GM12872 (cell line): ENCODE results near the gene BTBD6.

ENCODE experiments used
- TF ChIP-seq, protein P1 (sequence below): IDR thresholded peaks from 3 replicates; pipeline ENCODE4 v1.5.1; 2011; ENCODE audit warnings: low read depth, mild to moderate bottlenecking, low read length, moderate library complexity; ENCODE audit not compliant: insufficient read depth

The BTBD6 gene

DNA sequence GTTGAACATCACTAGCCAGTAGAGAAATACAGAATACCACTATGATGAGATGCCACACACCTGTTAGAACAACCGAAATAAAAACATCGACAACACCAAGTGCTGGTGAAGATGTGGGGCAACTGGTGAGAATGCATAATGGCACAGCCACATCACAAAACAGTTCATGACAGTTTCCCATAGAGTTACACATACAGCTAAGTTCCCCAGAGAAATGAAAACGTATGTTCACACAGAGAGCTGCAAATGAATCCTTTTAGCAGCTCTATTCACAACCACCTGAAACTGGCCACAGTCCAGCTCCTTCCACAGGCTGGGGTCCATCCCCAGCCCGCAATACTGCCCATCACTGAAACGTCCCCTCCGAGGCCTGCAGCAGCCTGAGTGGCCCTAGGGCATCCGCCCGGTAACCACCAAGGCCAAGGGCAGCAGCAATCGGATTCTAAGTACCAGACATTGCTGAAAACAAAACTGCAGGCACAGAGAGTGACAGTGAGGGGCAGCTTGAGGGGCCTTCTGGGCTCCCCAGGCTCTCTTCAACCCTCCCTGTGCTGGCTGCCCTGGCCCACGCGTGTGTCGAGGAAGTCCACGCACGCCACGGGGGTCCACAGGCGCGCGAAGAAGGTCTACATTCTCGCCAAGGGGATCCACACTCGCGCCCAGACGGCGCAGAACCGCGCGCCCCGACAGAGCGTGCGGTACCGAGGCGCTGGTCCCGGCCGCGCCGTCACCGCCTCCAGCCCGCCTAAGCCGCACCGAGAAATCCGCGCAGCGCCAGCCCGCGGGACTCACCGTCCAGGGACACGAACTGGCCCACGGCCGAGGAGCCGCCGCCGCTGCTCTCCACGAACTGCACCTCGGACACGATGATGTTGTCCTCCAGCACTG, 51.6 kb downstream of the BTBD6 start:
- TF ChIP-seq, protein P1, sequence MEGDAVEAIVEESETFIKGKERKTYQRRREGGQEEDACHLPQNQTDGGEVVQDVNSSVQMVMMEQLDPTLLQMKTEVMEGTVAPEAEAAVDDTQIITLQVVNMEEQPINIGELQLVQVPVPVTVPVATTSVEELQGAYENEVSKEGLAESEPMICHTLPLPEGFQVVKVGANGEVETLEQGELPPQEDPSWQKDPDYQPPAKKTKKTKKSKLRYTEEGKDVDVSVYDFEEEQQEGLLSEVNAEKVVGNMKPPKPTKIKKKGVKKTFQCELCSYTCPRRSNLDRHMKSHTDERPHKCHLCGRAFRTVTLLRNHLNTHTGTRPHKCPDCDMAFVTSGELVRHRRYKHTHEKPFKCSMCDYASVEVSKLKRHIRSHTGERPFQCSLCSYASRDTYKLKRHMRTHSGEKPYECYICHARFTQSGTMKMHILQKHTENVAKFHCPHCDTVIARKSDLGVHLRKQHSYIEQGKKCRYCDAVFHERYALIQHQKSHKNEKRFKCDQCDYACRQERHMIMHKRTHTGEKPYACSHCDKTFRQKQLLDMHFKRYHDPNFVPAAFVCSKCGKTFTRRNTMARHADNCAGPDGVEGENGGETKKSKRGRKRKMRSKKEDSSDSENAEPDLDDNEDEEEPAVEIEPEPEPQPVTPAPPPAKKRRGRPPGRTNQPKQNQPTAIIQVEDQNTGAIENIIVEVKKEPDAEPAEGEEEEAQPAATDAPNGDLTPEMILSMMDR, result no peak
